Measurements from ENCODE around the gene TMPRSS15. TPM values are rescaled to one million over a fixed set of nuclear protein-coding genes. Genes with fewer than 3 reads are reported as not detected.

Gene TMPRSS15
- polyA plus RNA-seq, 1 donor: 1.4 TPM

DNA sequence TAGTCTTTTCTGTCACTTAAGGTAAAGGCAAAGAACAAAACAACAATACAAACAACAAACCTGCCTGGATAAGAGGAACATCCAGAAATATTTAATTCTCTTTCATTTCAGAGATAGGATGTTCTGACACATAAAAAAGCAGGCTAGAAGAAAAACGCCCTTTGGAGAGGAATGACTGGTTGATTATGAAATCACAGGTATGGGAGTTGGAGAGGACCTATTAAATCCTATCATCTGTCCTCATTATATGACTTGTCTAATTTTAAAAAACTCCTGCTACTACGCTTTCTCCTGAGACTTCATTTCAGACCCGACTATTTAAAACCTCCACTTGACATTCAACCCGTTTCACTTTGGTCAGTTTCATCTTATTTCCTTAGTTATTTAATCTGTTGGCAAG lies 54.1 kb downstream of the TMPRSS15 start:
- no peak for DNase-seq (ENCODE audit: low read depth)

DNA sequence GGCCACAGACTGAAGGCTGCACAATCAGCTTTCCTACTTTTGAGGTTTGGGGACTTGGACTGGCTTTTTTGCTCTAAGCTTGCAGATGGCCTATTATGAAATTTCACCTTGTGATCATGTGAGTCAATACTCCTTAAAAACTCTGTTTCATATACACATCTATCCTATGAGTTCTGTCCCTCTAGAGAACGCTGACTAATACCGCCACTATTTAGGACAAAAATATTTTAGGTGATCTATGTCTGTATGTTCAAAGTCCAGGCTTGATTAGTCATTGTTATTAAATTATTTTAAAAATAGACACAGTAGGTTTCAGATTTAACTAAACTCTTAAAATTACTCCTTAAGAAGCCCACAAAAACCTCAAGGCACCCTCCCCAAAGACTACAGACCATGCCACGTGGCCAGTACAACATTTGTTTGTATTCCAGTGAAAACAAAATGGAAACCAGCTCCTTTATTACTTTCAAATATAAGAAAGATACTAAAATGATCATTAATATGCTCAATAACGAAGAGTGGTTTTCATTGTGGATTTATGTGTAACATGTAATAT lies 63.1 kb downstream of the TMPRSS15 start:
- DNase-seq (ENCODE audit: low read depth): no peak

DNA sequence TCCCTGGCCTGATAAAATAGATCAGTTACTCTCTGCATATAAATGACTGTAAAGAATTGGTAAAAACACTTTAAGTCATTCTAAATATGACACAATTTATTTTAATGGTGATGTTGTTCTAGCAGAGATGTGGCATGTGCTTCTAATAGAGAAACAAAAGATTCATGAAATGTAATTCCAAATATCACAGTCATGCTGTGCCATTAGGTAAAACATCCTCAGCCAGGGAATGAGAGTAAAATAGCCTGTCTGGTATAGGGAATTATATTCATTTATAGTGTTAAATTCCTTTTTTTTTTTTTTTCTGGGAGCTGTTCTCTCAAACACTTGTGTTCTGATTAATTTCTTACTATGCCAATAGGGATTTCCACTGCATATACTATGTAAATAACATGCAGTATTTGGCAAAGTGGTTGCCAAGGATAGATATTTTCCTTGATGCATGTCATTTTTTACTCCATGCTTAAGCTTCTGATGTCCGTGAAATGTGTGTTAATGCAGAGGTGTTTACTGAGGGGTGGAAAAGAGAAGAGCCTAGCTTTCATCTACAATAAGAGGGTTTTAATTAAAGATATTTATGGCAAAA lies 67.8 kb downstream of the TMPRSS15 start:
- no peak for DNase-seq (ENCODE audit: low read depth)

DNA sequence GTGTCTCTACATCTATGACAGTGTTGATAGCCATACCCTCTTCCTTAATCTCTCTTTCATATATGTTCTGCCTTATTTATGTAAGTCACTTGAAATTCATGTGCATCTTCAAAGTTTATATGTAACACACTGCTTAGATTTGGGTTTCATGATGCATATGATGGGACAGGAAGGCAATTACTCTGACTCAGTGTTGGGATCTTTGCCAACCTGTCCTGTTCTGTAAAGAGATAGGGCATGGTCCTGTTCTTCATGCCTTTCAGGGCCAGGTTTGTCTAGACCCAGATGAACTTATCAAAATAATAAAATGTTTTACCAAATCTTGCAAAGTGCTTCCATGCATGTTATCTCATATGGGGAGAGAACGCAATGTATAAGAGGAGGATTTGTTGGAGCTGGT lies 69.5 kb downstream of the TMPRSS15 start:
- DNase-seq (ENCODE audit: low read depth): no peak

DNA sequence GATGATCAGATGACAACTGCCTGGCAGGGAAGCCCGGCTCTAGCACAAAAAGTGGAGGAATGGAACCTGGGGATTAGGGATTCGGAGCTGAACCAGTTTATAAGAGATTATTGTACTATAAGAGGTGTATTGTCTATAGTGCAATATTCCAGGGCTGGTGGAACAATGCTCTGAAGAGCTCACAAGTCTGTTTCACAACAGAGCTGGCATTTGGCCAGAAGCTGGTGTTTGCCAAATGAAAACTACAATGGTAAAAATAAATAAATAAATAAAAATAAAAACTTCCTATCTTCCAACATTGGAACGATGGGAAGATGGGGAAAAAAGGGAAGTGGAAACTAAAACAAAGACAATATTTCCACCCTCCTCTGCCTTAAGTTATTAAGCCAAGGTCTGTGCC lies 85.4 kb downstream of the TMPRSS15 start:
- no peak for DNase-seq (ENCODE audit: low read depth)

DNA sequence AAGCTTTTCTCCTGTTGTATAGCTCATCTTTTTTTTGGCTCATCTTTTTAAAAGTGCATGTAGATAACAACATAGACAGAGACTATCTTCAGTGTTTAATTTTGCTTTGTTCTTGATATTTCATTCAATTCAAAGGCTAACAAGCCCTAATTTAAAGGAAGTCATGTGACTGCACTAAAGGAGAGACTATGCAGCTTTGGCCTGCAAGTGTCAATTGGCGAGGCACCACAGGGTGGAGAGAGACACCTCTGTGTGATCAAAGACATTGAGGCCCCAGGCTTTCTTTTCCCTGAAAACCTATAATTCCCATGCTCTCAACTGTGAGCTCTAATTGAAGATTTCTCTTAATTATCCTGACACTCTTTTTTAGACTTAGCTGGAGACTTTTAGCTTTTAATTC lies 105.4 kb downstream of the TMPRSS15 start:
- no peak for DNase-seq (ENCODE audit: low read depth)

DNA sequence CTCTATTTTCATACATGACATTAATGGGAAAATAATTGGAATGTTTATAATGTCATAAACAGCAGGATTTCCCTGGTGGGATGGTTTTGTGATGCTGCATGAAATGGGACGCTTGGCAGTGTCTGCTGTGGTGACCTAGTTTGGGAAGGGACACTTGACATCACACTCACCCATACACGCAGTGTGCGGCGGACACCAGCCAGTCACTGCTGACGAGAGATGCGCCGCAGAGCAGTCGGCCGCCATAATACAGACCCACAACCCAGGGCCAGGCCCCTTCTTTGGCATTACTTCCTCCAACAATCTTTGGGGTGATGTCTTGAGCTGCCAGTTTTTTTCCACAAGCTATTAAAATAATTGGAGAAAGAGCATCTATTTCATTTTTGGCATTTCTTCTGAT lies 109.5 kb downstream of the TMPRSS15 start:
- DNase-seq (ENCODE audit: low read depth): no peak

DNA sequence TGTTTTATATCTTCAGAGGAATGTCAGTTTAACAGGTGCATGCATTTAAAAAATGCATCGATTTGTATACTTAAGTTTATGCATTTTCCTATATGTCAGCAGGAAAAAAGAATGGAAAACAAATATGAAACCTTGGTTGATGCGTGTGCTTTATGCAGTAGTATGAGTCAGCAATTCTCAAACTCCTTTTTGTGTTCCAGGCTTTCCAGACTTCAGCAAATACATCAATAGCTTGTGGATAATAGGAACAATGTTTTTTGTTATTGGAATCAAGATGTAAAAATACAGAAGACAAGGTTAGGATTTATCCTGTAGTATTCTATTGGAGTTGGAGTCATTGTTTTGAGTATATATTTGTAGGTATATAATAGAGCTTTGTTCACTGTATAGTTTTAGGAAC lies 113.7 kb downstream of the TMPRSS15 start:
- no peak for DNase-seq (ENCODE audit: low read depth)

DNA sequence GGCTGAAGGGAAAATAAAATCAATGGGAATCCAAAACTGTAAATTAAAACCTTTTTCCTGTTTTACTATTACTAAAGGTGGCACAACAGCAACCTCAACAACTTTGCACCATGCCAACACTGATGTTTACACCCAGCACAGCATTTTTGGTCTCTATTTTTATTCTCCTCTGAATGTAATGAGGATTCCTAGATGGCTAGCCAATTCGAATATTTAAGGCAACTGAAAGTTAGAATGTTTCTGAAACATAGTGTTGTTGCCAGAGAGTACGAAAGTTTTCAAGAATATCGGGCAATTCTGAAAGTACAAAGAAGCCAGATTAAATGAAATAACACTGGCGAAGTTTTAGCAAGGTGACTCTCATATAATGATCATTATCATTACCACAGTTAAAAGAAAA lies 118.2 kb downstream of the TMPRSS15 start:
- DNase-seq (ENCODE audit: low read depth): no peak

DNA sequence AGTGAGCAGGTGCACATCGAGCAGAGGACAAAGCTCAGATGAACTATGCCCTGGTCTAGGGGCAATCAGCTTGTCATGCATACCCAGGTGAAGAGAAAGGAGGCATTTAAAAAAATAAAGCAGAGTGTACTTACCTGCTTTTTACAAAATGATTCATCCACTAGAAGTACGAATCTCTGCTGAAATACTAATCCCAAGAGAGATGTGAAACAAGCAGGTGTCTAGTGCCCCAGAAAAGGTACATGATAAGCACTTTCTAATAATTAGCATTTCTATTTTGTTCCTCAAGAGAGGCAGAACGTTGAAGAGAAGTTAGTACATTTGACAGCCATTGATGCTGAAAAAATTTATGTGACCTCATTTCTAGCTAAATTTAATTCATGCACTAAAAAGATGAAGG lies 127.8 kb downstream of the TMPRSS15 start:
- no peak for DNase-seq (ENCODE audit: low read depth)

DNA sequence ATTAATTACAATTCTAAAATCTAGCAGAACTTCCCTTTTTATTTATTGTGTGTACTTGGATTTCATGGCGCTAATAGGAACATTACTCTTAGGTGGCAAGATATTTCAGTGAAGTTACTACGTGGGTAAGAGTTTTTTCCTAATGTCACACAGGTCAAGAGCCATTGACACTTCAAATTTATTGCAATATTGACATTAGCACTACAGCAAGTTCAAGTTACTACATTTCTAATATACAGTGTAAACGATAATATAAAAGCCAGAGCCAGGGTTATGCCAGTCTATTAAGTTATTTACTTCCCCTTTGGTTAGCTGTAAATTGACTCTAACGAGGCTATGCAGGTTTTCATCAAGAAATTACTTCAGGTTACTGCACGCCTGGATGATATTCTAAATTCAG lies 129.2 kb downstream of the TMPRSS15 start:
- DNase-seq (ENCODE audit: low read depth): no peak

DNA sequence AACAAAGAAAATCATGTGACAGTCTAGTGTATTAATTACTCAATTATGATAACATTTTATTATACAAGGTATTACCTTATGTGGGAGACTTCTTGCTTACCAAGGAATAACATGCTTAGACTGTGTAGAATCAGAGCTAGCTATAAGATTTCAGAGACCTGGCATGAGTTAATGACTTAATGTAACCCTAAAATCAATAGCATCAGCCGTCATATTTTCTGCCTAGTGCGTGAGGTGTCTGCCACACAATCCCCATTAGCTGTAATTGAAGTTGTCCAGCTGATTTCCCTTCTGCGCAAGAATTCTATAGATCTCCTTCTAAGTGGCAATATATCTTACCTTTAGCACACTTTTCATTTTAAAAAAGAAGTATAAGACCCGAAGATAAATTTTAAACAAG lies 130.2 kb downstream of the TMPRSS15 start:
- DNase-seq (ENCODE audit: low read depth): no peak

DNA sequence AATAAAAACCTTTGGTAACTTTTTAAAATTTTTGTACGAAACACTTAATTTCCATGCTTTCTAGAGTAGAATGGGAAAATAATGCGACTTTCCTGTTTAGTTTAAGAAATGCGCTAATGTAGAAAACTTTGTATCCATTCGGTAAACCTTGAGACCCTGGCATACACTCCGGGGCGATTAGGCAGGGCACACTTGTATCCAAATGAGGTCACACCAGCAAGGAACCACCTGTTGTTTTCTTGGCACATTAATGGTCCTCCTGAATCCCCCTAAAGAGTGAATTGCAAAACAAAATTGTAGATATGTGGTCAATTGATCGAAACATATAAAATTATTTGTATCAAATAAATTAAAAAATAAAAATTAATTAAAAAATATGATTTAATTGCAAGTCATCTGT lies 133.7 kb downstream of the TMPRSS15 start:
- DNase-seq (ENCODE audit: low read depth): no peak

DNA sequence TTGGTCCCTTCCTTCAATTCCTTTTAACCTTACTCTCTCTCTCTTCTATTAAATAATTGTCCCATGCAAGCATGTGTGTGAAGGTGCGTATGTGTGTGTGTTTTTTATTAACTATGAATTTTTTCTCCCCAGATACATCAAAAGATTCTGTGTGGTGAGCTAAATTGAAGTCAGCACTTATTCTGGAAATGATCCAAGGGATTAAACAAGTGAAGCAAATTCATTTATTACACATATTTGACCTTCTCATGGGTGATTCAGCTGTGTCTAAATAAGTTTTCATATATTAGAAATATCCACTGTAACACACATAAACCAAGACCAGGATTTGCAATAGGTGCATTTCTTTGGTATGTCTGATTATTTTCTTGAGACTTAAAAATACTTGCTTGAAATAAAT lies 134.7 kb downstream of the TMPRSS15 start:
- no peak for DNase-seq (ENCODE audit: low read depth)

DNA sequence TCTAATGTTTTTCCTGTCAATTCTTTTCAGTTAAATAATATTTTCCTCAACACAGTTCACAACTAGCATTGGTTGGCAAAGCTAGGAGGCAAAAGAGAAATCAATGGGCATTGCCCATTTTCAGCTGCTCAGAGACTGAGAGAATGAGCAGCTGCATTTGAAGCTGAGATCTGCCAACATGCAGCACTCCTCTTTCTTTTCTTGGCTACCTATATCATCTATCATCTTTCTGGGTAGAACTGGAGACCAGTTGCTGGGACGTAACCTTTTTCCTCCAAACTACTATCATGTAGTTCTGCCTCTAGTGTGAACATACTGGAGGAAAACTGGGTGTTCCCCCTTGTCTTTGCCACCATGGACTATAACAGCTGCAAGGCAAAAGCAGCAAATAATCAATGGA lies 136.1 kb downstream of the TMPRSS15 start:
- DNase-seq (ENCODE audit: low read depth): no peak

DNA sequence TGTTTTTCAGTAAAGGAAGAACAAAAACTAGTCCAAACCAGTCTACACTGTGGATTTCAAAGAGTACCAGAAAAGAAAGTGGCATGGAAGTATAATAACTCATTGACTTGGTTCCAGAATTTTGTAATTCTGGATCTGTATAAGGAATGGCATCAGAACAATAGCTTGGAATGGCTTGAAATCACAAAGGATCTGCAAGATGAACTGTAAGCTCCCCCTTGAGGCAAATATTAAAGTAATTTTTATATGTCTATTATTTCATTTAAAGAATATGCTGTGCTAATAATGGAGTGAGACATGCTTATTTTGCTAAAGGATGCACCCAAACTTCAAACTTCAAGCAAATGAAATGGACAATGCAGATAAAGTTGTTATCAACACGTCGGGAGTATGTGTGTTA lies 137.6 kb downstream of the TMPRSS15 start:
- DNase-seq (ENCODE audit: low read depth): no peak

DNA sequence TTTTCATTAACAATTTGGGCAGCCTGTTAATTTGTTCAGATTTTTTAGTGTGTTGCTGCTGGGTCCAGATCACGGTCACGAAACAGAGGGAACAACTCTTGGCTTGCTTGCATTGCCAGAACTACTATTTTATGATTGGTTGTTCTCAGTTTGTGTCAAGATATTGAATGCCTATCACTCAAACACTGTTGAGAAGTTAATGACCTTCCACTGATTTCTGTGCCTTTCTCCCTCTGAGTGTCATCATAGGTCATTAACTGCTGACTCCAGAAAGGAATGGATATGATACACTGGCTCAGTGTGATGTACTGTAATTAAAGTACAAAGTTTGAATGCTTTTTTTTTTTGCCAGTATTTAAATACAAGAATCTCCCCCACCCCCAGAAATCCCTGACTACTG lies 149.8 kb downstream of the TMPRSS15 start:
- DNase-seq (ENCODE audit: low read depth): no peak

DNA sequence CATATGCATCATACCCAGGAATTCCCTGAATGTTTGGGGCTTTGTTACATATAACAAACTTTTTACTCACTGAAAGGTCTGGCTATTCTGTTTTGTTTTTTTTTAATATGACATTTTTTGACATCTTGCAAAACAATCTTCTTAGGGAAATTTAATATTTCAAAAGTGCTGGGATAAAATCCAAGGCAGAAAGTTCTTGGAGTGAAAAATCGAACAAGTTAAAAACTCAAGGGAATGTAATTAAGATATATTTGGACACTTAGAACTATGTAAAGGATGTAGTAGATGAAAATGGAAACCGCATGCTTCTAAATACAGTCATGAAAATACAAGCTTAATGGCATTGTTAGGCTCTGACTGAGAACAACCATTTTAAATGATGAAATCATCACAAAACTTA lies 150.4 kb downstream of the TMPRSS15 start:
- DNase-seq (ENCODE audit: low read depth): no peak

DNA sequence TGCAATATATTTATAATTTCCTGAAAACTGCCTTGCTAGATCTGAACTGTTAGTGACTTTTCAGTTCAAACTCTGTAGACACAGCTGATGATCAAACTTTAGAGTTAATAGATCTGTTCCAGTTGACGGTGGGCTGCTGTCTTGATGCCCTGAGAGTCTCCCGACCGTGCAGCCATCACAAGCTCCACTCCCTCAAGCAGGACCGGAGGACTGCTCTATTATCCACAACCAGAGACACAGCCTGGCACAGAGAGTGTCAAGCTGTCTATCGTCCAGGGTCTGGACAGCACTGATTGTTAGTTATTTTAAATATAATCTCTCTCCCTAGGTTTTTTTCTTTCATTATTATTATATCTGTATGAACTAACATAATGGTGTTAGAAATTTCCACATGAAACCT lies 150.9 kb downstream of the TMPRSS15 start:
- DNase-seq (ENCODE audit: low read depth): no peak

DNA sequence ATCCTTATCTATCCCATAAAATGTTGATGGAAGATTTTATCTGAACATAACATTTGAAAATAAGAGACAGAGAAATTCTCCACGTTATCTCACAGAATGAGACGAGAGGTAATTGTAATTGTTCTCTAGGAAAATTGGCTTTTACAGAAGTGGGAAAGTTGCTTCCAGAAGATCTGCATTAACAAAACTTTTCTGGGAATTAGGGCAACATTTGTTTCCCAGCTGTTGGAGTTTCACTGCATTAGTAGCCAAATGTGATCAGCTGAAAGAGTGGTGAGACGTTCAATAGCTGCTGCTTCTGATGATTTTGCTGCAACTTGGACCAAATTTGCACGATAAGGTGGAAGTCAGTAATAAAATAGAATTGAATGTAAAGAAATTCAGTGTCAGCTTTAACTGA lies 151.3 kb downstream of the TMPRSS15 start:
- no peak for DNase-seq (ENCODE audit: low read depth)

DNA sequence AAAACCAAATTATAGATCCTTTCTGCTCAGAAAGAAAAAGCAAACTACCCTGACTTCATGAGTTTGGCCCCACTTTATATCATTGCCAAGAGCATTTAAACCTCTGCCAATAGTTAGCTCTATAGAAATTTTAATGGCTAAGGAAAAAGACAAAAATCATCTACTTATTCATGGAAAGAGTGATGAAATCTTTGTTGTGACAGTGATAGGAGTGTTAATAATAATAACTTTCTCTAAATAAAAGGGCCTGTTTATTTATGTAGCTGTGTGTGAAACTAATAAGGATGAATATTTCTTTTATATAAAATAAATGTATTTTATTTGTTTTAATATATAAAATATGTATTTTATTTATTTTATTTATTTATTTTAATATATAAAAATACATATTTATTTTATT lies 152.5 kb downstream of the TMPRSS15 start:
- DNase-seq (ENCODE audit: low read depth): no peak

DNA sequence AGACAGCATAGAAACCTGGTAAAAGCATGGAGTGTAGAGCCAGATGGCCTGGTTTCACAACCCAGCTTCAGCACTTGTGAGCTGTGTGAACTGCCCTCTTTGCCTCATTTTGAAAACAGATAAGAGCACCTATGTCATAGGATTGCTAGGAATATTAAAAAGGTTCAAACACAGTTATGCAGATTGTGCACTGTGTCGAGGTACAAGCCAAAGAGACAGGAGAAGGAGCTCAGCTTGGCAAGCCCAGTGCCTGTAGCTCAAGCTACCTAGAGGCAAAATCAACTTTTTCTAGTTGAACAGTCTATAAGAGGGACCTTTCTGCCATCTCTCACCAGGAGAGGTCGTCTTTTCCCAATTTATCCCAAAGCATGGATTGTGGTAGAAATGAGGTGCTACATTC lies 153.9 kb downstream of the TMPRSS15 start:
- no peak for DNase-seq (ENCODE audit: low read depth)

DNA sequence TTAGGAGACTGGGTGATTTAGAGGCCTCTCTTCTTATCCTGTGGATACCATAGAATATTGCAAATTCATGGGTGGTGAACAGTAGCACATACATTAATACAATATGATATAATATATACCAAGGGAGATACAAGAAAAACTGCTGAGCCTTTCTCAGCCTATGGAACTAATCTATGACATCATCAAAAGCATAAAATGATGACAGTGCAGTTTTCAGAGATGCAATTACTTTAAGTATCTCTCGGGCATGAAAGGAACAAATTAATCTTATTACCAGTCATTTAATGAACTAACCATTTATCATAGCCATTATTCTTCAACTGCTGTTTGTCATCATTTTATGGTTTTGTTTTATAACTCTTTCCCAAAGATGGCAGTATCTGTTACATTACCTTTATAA lies 155.4 kb downstream of the TMPRSS15 start:
- DNase-seq (ENCODE audit: low read depth): no peak

DNA sequence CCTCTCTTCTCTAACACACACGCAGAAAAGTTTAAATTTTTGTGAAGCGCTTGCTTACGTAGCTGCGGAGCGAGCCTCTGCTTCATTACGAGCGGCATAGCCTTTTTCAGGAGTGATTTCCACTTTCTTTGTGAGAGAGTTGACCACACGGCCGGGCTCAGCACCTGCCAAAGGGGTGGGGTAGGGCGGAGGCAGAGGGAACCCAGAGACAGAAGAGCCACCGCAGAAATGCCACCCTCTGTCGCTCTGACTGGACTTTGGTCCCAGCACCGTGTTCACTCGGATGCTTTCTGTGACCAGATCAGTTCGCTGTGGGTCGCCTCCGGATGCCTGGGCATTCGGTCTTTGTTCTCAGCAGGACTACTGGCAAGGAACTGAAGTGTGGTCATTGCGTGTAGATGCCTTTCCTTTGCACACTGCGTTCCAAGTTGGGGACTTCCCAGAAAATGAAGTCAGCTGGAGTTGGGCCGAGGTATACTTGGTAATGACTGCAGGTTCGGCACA lies 158.1 kb downstream of the TMPRSS15 start:
- no peak for DNase-seq (ENCODE audit: low read depth)
